Measurements from ENCODE around the gene MMP15. TPM values are rescaled to one million over a fixed set of nuclear protein-coding genes. Genes with fewer than 3 reads are reported as not detected.

MMP15 gene
- polyA plus RNA-seq, 1 donor (not counting 4 experiments of a cell fraction or from before 2014, with no cell fraction given) = 3.7 TPM

GRCh38 chr16:58047557-58048348, 22.2 kb downstream of the MMP15 start:
- H3K4me2 ChIP-seq (ENCODE audit: control insufficient read depth, extremely low read depth, insufficient read depth, low read depth, low read length) = no peak overlapping the region
- H3K36me3 ChIP-seq (ENCODE audit: control insufficient read depth in 2 of 2, extremely low read depth in 1 of 2, insufficient read depth in 2 of 2, low read length in 2 of 2) = peaks cover 0 to 1% of the 10 kb centered on the region in 2 experiments
- no peak overlapping the region for H3K9ac ChIP-seq (ENCODE audit: control insufficient read depth, extremely low read depth, insufficient read depth, low read length)
- H3K27me3 ChIP-seq (ENCODE audit: control insufficient read depth, extremely low read depth, insufficient read depth, low read length) = no peaks in the 10 kb centered on the region
- H2AFZ ChIP-seq (ENCODE audit: control insufficient read depth, low read length) = no peak overlapping the region
- DNase-seq (ENCODE audit: low read depth, low spot score) = no peak
- no peak overlapping the region for H3K27ac ChIP-seq (ENCODE audit: control insufficient read depth, insufficient read depth, low read length)
- H4K20me1 ChIP-seq (ENCODE audit: control insufficient read depth, extremely low read depth, insufficient read depth, low read length) = no peaks in the 10 kb centered on the region
- FAIRE-seq = no peak
- TF ChIP-seq EZH2 (IDR thresholded peaks at IDR 0.05; ENCODE audit: low read length) = no peak
- TF ChIP-seq CTCF (optimal IDR thresholded peaks at IDR 0.05 in 1 of 3, IDR thresholded peaks at IDR 0.05 in 1 of 3, conservative IDR thresholded peaks at IDR 0.05 in 1 of 3; ENCODE audit: extremely low read depth in 1 of 3, insufficient read depth in 2 of 3, low read length in 3 of 3) = no peak
- H3K4me1 ChIP-seq (ENCODE audit: control insufficient read depth, extremely low read depth, insufficient read depth, low read length) = no peaks in the 10 kb centered on the region
- no peaks in the 10 kb centered on the region for H3K79me2 ChIP-seq (ENCODE audit: control insufficient read depth, insufficient read depth, low read length)
- dilution Hi-C loops (cut with MboI; ENCODE audit: extremely low pct_ligation_motif_present, low sequenced_read_pairs) = no loop called here
- H3K4me3 ChIP-seq (ENCODE audit: control insufficient read depth in 2 of 3, extremely low read depth in 1 of 3, insufficient read depth in 2 of 3, low read depth in 1 of 3, low read length in 3 of 3) = no peak overlapping the region
- no peaks in the 10 kb centered on the region for H3K9me1 ChIP-seq (ENCODE audit: control insufficient read depth, extremely low read depth, insufficient read depth, low read length)
- H3K9me3 ChIP-seq (ENCODE audit: control insufficient read depth, low read depth, low read length) = no peaks in the 10 kb centered on the region

- Histone ChIP-seq H3K4me1 (ENCODE audit: control insufficient read depth, extremely low read depth, insufficient read depth, low read length) (no peaks in the 10 kb centered on the region), H3K4me3 (ENCODE audit: control insufficient read depth in 2 of 3, extremely low read depth in 1 of 3, insufficient read depth in 2 of 3, low read depth in 1 of 3, low read length in 3 of 3) (no peak overlapping the region), H2AFZ (ENCODE audit: control insufficient read depth, low read length) (no peak overlapping the region), H3K4me2 (ENCODE audit: control insufficient read depth, extremely low read depth, insufficient read depth, low read depth, low read length) (no peak overlapping the region), H3K9me3 (ENCODE audit: control insufficient read depth, low read depth, low read length) (no peaks in the 10 kb centered on the region), H3K36me3 (ENCODE audit: control insufficient read depth in 2 of 2, extremely low read depth in 1 of 2, insufficient read depth in 2 of 2, low read length in 2 of 2) (peaks cover 0 to 1% of the 10 kb centered on the region in 2 experiments), H3K79me2 (ENCODE audit: control insufficient read depth, insufficient read depth, low read length) (no peaks in the 10 kb centered on the region), H3K9me1 (ENCODE audit: control insufficient read depth, extremely low read depth, insufficient read depth, low read length) (no peaks in the 10 kb centered on the region), H3K9ac (ENCODE audit: control insufficient read depth, extremely low read depth, insufficient read depth, low read length) (no peak overlapping the region), H4K20me1 (ENCODE audit: control insufficient read depth, extremely low read depth, insufficient read depth, low read length) (no peaks in the 10 kb centered on the region), H3K27me3 (ENCODE audit: control insufficient read depth, extremely low read depth, insufficient read depth, low read length) (no peaks in the 10 kb centered on the region), H3K27ac (ENCODE audit: control insufficient read depth, insufficient read depth, low read length) (no peak overlapping the region)
- TF ChIP-seq CTCF (optimal IDR thresholded peaks at IDR 0.05 in 1 of 3, IDR thresholded peaks at IDR 0.05 in 1 of 3, conservative IDR thresholded peaks at IDR 0.05 in 1 of 3; ENCODE audit: extremely low read depth in 1 of 3, insufficient read depth in 2 of 3, low read length in 3 of 3) (no peak), EZH2 (IDR thresholded peaks at IDR 0.05; ENCODE audit: low read length) (no peak)
- FAIRE-seq (no peak), DNase-seq (ENCODE audit: low read depth, low spot score) (no peak)
- dilution Hi-C loops (cut with MboI; ENCODE audit: extremely low pct_ligation_motif_present, low sequenced_read_pairs) = no loop called here
These were observed 23.1 kb downstream of the MMP15 start for GRCh38 chr16:58048494-58049231.

Data from keratinocyte (primary cell).